Right kidney (tissue), 1 donor: ENCODE results near the gene CHPF.

Source experiments
- DNase-seq: peaks from one replicate; pipeline ENCODE4 v3.0.0-alpha.2; 2016

The CHPF gene

DNA sequence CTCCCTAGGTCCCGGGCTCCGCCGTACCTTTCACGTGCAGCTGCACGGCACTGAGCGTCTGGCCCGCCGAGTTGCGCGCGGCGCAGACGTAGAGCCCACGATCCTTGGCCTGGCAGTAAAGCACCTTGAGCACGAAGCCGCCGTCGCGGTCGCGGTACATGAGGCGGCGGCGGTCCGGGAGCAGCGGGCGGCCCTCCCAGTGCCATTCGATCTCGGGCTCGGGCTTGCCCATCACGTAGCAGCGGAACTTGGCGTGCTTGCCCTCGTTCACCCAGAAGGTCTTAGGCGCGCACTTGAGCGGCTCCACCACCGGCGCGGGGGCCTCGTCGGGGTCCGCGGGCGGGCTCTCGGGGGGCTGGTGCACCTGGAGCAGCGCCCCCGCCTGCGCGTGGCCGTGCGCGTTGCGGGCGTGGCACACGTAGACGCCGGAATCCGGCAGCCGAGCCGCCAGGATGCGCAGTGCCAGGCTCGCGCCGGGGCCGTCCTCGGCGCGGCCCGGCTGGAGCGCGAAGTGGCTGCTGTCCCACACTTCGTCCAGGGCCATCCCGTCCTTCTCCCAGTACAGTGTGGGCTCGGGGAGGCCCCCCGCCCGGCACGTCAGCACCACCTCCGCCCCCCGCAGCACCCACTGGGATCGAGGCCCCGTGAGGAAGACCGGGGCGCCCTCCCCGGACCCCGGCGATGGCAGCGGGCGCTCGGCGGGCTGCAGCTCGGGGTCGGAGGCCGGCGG lies 26.8 kb upstream of the CHPF start:
- DNase-seq: peak; percentile 73

DNA sequence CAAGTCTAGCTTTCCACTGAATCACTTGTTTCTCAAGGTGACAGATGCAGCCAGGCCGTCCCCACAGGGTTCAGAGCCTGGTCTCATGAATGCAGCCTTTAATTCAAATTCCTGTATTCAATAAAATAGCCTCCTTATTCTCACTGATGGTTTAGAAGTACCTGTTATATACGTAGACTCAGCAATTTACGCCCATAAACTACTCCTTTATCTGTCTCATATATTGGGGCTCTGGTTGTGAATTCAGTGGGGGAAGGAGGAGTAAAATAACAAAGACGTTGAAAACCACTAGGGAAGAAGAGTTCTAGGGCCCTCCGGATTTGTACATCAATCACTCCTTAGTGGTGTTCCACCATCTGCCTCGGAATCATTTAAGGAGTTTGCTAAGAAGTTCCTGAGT lies 26.0 kb upstream of the CHPF start:
- DNase-seq: no peak

DNA sequence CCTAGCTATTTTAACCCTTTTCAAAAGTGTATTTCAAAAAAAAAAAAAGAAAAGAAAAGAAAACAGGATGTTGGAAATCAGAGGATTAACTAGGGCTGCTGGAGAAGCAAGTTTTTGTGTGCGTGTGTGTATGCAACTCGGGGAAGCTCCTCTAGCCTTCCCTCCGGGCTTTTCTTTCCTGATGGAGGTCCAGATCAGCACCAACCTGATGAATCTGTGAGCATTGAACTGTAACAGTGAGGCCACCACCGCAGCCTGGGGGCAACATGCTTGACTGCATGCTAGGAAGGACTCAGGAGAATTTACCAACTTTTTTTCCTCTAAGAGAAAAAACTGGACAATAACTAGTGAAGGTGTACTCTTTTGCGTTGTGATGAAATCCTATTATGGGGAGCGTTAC lies 25.4 kb upstream of the CHPF start:
- no peak for DNase-seq

DNA sequence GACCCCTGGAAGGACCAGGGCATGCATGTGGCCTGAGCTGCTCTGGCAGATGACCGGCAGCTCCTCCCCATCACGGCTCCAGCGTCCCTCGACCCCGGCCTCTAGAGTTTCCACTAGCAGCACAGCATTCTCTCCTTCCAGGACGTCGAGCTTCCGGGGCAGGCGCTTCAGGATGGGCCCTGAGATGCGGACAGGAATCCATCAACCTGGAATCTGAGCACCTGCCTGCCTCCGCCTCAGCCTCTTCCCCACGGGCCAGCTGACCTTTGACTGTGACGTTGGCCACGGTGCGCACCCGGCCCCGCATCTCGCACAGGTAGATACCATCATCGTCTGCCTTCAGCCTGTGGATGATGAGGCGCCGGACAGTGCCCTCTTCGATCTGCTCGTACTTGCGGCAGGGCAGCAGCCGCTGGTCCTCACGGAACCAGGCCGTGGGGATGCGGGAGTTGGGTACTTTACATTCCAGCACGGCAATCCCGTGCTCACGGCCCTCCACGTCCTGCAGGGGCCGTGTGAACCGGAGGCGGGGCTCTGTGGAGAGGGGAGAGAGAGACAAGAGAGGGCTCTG lies 24.3 kb upstream of the CHPF start:
- DNase-seq: no peak

DNA sequence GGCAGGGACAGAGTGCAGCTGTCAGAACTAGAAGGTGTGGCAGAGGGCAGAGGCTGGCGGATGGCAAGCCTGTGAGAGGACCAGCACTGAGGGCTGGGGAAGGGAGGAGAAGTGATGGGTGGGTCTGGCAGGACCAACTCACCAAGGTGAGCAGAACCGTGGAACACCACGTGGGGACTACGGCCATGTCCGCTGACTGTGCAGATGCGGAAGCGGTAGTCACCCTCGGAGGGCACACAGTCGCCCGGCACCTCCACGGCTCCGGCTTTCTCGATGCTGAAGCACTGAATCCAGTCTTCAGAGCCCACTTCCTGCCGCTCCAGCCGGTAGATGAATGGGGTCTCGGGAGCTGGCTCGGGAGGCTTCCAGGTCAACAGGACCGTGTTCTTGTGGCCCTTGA lies 23.5 kb upstream of the CHPF start:
- DNase-seq: no peak

DNA sequence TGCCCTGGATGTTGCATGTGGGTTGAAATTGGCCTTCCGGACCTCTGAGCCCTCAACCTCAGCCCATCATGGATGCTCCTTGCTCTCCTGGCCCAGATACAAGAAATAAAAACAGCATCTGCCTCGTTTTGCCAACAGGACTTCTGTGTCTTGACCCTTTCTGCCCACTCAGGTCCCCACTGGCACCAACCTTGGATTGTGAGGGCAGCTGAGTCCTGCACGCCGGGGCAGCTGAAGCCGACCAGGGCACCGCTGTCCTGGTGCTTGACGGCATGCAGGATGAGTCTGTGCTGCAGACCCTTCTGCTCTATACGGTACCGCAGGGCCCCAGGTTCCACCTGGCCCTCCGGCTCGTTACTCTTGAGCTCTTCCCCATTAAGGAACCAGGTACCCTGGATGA lies 23.0 kb upstream of the CHPF start:
- DNase-seq: no peak

DNA sequence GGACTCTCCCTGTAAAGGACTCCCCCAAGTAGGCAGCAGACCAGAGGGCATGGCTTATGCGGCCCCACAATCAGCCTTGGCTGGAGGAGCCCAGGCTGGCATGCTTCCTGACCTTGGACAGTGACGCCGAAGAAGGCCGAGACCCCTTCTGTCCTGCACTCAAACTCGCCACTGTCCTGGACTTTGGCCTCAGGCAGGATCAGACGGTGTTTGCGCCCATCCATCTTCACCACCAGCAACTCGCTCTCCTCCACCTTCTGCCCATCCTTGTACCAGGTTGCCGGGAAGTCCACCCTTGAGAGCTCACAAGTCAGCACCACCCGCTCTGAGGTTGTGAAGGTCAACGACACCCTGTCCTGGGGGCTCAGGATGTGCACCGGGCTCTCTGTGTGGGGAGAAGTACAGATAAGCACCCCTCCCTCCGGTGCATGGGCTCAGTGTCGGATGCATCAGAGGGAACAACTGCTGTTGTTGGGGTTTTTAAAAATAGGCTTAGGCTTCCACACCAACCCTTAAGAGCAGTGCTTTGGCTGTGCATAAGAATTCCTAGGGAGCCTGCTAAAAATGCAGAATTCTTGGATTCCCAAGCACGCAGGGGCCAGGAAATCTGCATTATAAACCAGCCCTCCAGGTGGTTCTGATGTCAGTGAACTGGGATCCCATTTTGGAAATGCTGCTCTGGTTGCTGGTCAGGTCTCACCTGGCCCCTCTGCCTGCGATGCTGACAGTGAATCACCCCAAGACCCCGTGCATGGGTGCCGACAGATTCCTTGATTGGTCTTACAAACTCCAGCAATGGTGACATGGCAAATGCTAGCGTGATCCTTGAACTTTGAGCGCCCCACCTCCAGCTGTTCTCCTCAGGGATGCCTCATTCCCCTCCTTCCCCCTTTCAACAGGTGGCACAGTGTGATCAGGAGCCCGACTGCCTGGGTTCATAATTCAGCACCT lies 21.8 kb upstream of the CHPF start:
- DNase-seq: no peak

DNA sequence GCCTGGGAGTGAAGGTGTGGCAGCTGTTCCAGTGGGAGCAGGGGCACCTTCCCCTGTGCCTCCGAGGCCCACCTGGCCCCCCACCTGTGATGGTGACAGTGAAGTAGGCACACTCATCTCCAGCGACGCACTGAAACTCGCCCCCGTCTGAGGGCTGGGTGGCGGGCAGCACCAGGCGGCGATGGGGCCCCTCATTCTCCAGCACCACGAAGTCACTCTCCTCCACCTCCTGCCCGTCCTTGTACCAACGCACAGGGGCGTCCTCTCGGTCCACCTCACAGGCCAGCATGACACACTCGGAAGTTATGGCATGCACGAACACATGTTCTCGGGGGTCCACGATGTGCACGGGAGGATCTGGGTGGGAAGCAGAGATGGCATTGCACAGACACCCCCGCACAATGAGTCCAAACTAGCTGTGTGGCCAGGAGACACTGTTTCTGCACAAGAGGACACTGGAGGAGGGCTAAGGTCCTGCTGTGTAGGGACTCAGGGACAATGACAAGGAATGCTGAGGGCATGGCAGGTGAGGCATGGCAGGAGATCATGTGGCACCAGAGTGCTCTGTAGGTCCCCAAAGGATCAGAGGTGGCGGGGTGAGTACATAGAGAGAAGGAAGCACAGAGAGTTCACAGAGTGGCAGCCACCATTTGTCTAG lies 19.8 kb upstream of the CHPF start:
- no peak for DNase-seq

DNA sequence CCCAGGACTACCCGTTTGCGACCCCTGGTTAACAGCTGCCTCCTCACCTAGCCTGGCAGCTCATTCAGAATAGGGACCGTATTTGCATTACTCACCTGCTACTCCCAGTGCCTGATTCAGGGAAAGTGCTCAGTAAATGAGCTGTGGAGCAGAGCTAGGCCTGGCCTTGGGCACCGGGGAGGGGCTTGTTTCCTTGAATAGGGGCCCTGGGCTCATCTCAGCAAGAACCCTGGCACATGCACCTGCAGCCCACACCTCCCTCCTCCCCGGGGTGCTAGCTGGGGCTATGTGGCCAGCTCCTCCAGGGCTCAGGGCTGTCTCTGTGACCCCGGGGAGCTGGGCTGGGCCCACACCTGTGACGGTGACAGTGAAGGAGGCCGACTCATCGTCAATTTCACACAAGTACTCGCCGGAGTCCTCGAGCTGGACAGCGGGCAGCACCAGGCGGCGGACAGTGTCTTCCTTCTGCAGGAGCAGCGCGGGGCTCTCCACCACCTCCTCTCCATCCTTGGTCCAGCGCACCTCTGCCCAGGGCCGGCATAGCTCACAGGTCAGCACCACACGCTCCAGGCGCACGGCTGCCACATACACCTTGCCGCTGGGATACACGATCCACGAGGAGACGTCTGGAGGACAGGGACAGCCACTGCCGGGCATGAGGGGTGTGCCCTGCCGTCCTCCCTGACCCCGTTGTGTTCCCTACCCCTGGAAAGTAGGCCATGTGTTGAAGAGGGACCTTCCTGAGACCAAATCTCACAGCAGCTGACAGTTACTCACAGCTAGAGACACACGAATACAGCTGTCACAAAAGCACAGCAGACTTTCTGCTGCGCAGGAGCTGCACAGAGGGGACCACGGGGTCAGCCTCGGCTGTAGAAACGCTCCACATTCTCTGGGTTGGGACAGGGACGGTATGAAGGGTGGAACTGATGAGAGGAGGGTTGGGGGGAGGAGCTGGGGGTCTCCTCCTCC lies 18.7 kb upstream of the CHPF start:
- no peak for DNase-seq

DNA sequence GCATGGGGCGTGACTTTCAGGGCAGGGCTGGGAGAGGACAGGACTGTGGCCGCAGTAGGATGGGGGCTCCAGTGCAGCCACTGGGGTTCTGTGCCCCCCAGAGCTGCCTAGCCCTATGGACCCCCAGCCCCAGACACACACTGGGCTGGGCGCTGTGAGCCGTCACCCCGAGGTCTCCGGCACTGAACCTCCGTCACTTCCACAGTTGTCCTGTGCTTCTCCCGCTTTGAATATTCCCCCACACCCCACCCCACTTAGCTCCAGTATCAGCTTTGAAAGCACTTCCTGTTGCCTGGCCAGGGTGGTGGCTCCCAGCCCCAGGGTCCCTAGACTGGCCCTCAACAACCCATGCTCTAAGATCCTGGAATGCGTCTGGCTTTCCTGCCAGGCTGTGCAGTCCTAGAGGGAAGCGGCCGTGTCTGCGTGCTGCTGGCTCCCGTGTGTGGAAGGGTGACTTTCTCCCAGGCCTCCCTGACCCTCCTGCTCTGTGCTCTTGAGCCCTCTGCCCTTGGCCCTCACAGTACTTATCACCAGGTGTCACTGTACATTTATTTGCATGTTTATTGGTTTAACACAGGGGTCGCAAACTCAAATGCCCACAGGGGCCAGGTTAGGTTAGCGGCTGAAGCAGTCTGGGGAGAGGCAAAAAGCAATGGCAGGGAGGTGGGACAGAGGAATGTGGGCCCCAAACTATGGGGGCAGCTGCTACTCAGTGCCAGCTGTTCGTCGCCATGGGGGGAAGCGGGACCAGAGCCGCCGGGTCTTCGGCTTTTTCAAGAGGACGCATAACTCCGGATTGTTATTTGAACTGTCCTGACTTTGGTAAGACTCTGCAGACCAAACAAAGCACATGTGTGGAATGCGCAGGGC lies 17.8 kb upstream of the CHPF start:
- DNase-seq: no peak

DNA sequence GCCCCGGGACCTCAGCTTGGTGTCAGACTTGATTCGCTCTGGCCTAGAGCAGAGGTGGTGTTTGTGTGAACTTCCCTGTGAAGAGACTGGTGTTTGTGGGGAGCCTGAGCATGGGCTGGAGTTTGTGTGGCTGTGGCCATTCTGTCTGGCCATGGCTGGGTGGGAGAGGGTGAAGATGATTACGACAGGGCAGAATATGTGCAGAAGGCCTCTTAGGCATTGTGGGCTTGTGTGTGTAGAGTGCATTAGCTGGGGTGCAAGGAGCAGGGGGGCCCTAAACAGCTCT lies 17.2 kb upstream of the CHPF start:
- no peak for DNase-seq

DNA sequence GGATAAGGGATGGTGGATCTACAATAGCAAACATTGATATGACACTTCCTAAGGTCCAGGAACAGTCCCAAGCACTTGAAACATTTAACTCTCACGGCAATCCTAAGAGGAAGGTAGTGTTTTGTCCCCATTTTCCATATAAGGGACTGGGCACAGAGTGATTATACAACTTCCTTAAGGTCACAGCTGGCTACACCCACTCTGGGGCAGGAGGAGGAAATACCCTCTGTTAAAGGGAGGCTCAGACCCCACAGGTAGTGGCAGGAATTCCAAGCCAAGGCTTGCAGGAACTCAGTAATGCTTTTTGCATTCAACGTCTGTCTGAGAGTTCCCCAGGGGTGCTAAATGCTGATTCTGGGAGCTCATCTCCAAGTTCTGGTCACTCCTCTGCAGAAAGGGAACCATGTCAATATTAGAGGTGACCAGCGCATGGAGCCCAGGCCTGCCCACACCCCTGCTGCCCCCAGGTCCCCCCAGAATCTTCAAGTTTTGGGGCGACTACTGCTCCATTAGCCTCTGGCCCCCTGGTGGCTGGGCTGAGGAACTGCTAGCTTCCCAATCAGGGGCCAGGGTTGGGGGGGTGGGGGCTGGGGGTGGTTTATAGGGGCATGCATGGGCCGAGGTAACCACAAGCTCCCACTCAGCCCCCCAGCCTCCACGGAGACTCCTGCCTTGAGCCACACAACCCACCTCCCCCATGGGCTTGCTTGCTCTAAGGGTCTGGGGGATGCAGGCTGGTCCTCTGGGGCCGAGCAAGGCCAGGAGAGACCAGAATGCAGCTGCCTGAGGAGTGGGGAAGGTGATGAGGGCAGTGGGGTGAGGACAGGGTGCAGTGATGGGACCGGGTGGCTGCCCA lies 16.7 kb upstream of the CHPF start:
- no peak for DNase-seq

DNA sequence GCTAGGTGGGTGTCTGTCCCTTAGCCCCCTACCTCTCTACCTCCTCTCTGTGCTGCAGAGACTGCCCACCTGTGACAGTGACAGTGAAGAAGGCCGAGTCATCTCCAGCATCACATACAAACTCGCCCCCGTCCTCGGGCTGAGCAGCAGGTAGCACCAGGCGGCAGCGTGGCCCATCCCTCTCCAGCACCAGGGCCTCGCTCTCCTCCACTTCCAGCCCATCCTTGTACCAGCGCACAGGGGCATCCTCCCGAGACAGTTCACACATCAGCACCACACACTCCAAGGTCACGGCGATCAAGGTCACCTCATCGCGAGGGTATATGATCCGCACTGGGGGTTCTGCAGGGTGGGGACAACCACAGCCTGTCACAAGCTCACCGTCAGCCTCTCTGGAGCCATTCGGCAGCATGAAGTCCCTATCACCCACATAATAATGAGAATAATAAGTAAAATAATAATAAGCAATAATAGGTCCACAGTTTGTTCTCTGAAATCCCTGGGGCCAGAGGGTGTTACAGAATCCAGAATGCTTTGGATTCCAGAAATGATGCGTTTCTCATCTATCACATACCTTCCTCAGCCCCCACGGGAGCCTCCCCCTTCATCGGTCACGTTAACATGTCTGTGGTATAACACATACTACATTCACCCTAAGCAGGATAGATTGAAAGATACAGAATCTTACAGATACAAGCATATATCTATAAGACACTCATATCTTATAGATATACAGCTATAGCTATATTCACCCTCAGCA lies 15.7 kb upstream of the CHPF start:
- no peak for DNase-seq

DNA sequence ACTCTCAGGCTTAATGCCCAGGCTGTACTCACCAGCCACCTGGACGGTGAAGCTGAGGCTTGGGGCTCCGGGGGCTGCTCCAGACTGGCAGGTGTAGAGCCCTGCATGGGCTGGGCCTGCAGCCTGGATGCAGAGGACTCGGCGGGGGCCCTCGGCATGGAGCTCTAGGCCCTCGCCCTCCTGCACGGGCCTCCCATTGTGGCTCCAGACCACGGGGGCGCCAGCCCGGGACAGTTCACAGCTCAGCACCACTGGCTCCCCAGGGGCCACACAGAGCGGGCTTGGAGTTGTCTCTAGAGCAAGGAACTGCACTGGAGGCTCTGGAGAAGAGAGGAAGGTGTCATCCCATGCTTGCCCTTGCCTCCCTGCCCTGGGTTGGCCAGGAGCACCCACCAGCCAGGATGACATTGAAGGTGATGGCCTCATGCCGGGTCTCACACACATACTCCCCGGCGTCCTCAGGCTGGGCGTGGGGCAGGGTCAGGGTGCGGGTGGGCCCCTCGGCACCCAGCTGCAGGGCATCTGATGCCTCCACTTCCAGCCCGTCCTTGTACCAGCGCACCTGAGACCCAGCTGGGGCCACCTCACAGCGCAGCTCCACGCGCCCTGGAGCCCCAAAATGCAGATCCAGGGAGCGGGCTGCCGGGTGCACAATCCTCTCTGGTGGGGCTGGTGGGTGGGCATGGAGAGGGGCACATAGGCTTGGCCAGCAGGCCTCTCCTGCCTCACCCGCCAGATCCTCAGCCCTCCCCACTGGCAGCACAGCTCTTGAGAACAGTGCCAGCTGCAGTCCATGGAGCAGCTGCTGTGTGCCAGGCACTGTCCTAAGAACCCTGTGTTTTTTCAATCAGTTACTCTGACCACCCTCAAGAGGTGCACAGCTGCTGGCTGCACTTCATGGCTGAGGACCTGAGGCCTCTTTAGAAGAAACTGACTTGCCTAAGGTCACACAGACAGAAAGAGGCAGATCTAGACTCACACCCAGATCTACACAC lies 14.5 kb upstream of the CHPF start:
- DNase-seq: no peak

DNA sequence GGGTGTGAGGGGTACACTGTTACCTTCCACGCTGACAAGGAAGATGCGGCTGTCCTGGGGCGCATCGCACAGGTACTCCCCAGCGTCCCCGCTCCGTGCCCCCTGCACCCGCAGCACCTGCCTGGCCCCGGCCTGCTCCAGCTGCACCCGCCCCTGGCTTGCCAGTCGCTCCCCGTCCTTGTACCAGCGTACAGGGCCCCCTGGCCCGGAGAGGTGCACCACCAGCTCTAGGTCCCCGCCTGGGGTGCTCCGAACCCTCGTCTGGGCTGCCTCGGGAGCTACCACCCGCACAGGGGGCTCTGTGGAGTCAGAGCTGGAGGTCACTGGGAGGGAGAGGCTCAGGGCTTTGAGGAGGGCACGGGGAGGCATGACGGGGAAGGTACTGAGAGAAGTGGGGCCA lies 13.7 kb upstream of the CHPF start:
- no peak for DNase-seq

DNA sequence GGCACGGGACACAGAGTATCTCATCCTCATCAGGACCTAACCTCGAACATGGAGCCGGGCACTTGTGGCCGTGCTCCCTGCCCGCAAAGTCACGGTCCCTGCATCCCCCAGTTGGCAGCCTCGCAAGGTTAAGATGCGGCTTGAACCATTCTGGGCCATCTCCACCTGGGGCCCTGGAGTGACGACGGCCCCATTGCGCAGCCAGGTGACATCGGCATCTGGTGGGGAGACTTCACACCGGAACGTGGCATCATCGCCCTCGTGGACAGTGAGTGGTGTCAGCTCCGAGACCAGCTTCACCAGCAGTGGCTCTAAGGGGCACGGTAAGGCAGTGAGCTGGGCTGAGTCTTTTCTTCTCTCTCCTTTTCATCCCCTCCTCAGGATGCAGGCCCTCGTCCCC lies 12.8 kb upstream of the CHPF start:
- DNase-seq: no peak

DNA sequence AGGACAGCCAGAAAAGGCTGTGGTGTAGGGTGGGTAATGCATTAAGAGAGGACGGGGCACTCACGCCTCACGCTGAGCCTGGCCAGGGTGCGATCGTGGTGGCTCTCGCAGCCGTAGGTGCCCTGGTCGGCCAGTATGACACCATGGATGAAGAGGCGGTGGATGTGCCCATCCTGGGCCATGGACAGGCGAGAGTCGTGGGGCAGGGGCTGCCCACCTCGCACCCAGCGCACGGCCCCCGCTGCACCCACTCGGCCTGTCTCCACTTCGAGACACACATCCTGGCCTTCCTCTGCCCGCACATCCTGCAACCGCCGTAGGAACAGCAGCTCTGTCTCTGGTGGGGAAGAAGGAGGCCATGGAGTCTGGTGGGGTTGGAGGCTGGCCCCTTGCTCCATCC lies 12.3 kb upstream of the CHPF start:
- DNase-seq: no peak

DNA sequence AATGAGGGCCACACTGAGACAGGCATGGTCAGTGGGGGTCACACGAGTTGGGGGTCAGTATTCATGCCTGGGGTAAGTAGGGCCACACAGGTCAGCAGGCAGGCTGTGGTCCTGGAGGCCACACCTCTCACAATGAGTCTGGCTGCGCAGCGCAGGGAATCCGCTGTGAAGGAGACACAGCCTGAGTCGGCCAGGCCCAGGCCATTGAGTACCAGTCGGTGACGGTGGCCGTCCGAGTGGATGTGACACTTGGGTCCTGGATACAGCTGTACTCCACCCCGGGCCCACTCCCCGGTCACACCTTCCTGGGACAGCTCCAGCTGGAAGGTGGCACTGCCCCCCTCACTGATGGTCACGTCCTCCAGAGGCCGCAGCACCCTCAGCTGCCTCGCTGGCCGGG lies 10.7 kb upstream of the CHPF start:
- no peak for DNase-seq
